NCI-H1436 (cell line): ENCODE data around the gene ELMO1.

ENCODE experiments used
- DNase-seq: peaks from one replicate; lab custom pipeline; 2025; lab: John Stamatoyannopoulos, UW

The ELMO1 gene

DNA sequence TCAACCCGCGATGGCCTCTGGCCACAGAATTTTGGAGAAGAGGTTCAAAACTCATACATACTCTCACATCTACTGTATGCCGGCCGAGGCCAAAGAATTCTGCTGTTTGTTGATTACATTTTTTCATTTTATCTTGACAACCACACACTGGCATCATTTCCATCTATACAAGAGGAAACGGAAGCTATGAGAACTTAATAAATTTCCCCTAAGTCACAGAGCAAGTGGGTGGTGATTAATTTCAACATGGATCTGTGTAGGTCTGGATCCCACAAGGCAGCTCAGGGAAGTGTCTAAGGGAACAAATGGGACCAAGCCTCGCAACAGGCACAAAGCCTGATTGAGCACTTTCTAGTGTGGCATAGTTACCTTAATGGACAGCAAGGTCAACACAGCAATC is 18.0 kb downstream of the ELMO1 start:
- no peak for DNase-seq

- DNase-seq: no peak
Observed at GRCh38 chr7:37430171-37430570, 18.5 kb downstream of the ELMO1 start.

- no peak for DNase-seq
Observed at GRCh38 chr7:37429435-37429791, 19.3 kb downstream of the ELMO1 start.

GRCh38 chr7:37428681-37429434 is 19.8 kb downstream of the ELMO1 start:
- no peak for DNase-seq

DNA sequence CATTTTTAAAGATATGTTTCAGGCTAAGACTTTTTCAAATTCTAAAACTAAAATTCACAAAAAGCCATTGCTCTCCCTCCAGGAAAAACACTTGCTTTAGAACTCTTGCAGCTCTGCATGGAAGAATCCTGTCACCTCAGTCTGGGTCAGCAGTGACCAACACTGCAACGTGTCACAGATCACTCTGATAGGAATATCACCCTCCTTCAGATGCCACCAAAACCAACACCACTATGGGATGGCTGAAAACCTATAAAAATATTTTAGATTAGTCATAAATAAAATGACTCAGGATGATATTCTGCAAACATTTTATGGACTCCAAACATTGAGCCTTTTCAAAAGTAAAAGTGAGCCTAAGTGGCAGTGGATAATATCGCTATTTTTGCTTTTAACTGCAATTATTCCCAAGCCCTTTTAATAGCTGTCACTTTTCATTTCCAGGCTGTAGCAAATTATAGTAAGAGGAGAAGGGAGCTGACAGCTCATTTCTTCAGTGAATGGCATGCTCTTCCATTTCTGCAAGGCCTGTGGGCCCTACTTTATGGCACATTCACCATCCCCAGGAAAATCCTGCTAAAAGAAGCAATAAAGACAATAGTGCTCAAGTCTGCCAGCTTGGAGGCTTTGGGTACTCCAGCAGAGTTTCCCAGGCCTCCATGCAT is 21.3 kb downstream of the ELMO1 start:
- DNase-seq: no peak

DNA sequence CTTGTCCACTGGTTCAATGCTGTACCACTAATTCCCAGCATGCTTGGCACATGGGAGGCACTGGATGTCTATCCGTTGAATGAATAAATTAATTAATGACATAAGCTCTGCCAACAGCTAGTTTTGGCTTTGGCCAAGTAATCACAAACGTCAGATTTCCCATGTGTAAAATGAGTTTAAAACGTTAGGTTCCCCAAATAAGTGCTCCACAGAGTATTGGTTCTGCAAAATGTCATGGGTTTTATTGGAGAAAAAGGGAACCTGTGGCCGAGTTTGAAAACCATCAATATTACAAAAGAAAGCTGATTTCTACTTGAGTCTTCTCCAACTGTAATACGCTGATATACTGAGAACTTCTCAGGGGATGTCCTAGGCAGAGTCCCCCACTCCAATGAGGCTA is 23.2 kb downstream of the ELMO1 start:
- no peak for DNase-seq

- no peak for DNase-seq
Observed at GRCh38 chr7:37424995-37425394, 23.7 kb downstream of the ELMO1 start.

- no peak for DNase-seq
Observed at GRCh38 chr7:37424521-37424920, 24.1 kb downstream of the ELMO1 start.

GRCh38 chr7:37421861-37422500 is 26.7 kb downstream of the ELMO1 start:
- DNase-seq: no peak

GRCh38 chr7:37420946-37421695 is 27.5 kb downstream of the ELMO1 start:
- no peak for DNase-seq

- DNase-seq: no peak
Observed at GRCh38 chr7:37419496-37419895, 29.2 kb downstream of the ELMO1 start.

GRCh38 chr7:37418381-37418780 is 30.3 kb downstream of the ELMO1 start:
- DNase-seq: no peak

DNA sequence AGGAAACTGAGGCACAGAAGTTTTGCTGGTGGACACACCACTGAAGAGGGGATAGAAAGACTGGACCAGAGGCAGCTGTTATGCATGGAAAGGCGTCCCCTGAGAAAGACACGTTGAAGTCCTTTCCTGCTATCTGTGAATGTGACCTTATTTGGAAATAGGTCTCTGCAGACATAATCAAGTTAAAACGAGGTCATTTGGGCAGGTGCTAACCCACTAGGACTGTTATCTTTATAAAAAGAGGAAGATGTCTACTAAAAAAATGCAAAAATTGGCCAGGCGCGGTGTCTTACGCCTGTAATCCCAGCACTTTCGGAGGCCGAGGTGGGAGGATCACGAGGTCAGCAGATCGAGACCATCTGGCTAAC is 31.6 kb downstream of the ELMO1 start:
- DNase-seq: no peak

DNA sequence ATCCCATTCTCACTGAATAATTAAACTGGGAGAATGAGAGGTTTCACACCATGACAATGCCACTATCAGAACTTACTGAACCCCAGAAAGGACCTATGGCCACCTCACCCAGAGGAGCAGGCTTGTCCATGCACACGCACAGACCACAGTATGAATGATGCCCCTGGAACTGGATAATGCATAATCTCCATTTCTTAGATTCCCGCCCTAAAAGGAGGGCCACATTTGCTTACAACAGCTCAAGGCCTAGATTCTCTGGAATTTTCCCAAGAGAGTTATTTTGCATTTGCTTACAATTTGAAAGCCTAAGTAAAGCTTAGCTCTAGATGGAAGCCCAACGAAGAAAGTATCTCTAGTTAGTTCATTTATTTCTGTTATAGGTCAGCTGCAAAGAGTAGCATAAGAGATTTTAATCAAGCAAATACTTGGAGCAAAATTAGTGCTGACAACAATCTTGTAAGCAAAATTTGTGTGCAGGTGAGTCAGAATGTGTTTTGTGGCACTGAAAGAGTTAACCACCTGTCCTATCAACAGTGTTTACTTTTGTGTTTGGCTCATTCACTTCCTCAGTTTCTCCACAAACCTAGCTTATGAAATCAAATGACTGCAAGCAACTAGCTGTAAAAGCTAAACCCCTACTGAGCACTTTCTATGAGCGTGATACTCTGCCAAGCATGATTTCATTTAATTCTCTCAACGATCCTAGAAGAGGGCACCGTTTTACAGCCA is 32.1 kb downstream of the ELMO1 start:
- DNase-seq: no peak

- no peak for DNase-seq
Observed at GRCh38 chr7:37415629-37416028, 33.0 kb downstream of the ELMO1 start.

GRCh38 chr7:37414352-37414983 is 34.2 kb downstream of the ELMO1 start:
- no peak for DNase-seq

GRCh38 chr7:37411444-37412034 is 37.1 kb downstream of the ELMO1 start:
- DNase-seq: no peak

GRCh38 chr7:37410305-37411229 is 38.1 kb downstream of the ELMO1 start:
- DNase-seq: no peak

DNA sequence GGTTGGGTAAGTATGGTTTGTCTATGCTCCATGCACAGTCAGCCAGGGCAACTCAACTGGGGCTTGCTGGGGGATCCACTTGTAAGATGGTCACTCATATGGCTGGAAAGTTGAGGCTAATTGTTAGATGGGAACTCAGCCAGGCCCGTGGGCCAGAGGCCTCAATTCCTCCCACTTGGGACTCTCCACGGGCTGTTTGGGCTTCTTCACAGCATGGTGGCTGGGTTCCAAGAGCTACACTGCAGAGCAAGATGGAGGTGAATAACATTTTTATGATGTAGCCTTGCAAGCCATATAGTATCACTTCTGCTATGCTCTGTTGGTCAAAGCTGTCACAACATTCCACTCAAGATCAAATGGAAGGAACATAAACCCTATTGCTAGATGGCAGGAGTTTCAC is 39.2 kb downstream of the ELMO1 start:
- no peak for DNase-seq
